GM19467 (cell line): ENCODE measurements around the gene CEP170.
"Not testable (repeated sequence)": the region's sequence is repeated elsewhere in the genome, so short reads cannot be mapped to it uniquely, and the experiment has no call there.

ENCODE experiments used
- ATAC-seq: cut with Tn5 transposase; IDR thresholded peaks from one replicate; pipeline ENCODE4 v1.9.1; 2021; ENCODE audit warnings: mild to moderate bottlenecking, moderate library complexity; ENCODE audit not compliant: unreplicated experiment

The CEP170 gene

GRCh38 chr1:243087368-243087767 is 167.7 kb downstream of the CEP170 start:
- ATAC-seq, result not testable (repeated sequence)
